ENCODE results near the gene PARM1.

DNA sequence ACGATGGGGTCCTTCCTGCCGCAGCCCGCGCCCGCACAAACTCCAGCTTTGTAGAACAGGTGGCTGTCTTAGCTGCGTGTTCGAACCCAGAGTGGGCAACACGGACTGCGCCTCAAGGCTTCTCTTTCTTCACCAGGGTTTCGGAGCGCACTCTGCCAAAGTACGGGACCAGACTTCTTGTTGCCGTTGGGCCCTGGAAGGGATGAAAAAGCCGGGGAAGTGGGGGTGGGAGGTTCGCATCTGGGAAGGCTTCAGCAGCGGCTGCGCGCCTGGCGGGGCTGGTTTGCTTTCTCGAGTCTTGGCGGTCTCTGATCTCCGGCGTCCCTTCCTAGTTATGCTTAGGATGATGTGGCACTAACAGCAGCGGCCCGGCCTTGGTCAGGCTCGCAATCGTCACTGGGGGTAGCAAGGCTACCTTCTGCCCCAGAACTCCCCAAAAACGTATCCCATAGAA lies 673 bp downstream of the PARM1 start:
- TF ChIP-seq, protein P1, sequence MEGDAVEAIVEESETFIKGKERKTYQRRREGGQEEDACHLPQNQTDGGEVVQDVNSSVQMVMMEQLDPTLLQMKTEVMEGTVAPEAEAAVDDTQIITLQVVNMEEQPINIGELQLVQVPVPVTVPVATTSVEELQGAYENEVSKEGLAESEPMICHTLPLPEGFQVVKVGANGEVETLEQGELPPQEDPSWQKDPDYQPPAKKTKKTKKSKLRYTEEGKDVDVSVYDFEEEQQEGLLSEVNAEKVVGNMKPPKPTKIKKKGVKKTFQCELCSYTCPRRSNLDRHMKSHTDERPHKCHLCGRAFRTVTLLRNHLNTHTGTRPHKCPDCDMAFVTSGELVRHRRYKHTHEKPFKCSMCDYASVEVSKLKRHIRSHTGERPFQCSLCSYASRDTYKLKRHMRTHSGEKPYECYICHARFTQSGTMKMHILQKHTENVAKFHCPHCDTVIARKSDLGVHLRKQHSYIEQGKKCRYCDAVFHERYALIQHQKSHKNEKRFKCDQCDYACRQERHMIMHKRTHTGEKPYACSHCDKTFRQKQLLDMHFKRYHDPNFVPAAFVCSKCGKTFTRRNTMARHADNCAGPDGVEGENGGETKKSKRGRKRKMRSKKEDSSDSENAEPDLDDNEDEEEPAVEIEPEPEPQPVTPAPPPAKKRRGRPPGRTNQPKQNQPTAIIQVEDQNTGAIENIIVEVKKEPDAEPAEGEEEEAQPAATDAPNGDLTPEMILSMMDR (IDR thresholded peaks at IDR 0.05), result no peak
- no peak for TF ChIP-seq POLR2A (IDR thresholded peaks at IDR 0.05)

Data from adrenal gland (tissue), 5 donors.